Prostate gland (tissue), 2 donors: ENCODE data around the gene RBM19. TPM values are rescaled to one million over a fixed set of nuclear protein-coding genes. Genes with fewer than 3 reads are reported as not detected.

Source experiments
- DNase-seq: peaks from one replicate; pipeline ENCODE4 v3.0.0-alpha.2; 2019; ENCODE audit warnings: low spot score
- H3K27ac ChIP-seq, 2 donors: fragments of 200-600 bp; sonication (generic); 2 replicates each; pipeline ENCODE4 v1.5.1; 2017 to 2019
- H3K27me3 ChIP-seq: fragments of 200-600 bp; sonication (generic); replicated peaks from 2 replicates; pipeline ENCODE4 v1.5.1; 2019; ENCODE audit not compliant: insufficient read depth
- H3K36me3 ChIP-seq, 2 donors: fragments of 200-600 bp; sonication (generic); 1 replicate in 1 of 2; 2 replicates in 1 of 2; pipeline versions ENCODE4 v1.5.1 to v1.8.1; 2017 to 2019
- H3K4me1 ChIP-seq: fragments of 200-600 bp; sonication (generic); replicated peaks from 2 replicates; pipeline ENCODE4 v1.5.1; 2019
- H3K4me3 ChIP-seq, 2 donors: fragments of 200-600 bp; sonication (generic); 2 replicates each; pipeline ENCODE4 v1.5.1; 2017 to 2019
- H3K9me3 ChIP-seq: fragments of 200-600 bp; sonication (generic); 2 replicates; pipeline ENCODE4 v1.5.1; 2017
- POLR2A ChIP-seq: fragments of 450-650 bp; IDR thresholded peaks from one replicate; pipeline ENCODE4 v1.6.1; 2016; ENCODE audit warnings: antibody characterized with exemption, mild to moderate bottlenecking
- POLR2AphosphoS5 ChIP-seq: sonication (generic); formaldehyde crosslinking; IDR thresholded peaks from one replicate; pipeline ENCODE4 v1.6.1; 2017; ENCODE audit warnings: antibody characterized with exemption
- WGBS: methylation state at CpG from one replicate; pipeline ENCODE4 v1.1.5; 2018; 5-methylcytosine and 5-hydroxymethylcytosine counted together
- intact Hi-C: fragments of 100-400 bp; cut with DNase I; formaldehyde crosslinking; loops from one replicate; pipeline ENCODE4 v1.14.2; 2022
- total RNA-seq, 2 donors: library from RNA; depleted of rRNA; stranded (reverse); fragments of >200 nt; gene quantifications; one replicate each; pipeline ENCODE4 v1.1.0, GENCODE V29; 2016
- TF ChIP-seq, protein P1 (sequence below), 4 experiments: fragments of 200-600 bp in 2 of 4; fragments of 450-650 bp in 2 of 4; sonication (generic) in 2 of 4; IDR thresholded peaks; 1 replicate in 3 of 4; 2 replicates in 1 of 4; pipeline ENCODE4 v1.5.1; 2016 to 2019; ENCODE audit warnings: antibody characterized with exemption in 4 of 4, mild to moderate bottlenecking in 2 of 4, moderate library complexity in 2 of 4

RBM19 gene
- total RNA-seq, 2 donors from 2014 or later, result 27.2 to 49.9 TPM

- TF ChIP-seq POLR2A, result no peak
- TF ChIP-seq POLR2AphosphoS5, result no peak
- TF ChIP-seq, protein P1, sequence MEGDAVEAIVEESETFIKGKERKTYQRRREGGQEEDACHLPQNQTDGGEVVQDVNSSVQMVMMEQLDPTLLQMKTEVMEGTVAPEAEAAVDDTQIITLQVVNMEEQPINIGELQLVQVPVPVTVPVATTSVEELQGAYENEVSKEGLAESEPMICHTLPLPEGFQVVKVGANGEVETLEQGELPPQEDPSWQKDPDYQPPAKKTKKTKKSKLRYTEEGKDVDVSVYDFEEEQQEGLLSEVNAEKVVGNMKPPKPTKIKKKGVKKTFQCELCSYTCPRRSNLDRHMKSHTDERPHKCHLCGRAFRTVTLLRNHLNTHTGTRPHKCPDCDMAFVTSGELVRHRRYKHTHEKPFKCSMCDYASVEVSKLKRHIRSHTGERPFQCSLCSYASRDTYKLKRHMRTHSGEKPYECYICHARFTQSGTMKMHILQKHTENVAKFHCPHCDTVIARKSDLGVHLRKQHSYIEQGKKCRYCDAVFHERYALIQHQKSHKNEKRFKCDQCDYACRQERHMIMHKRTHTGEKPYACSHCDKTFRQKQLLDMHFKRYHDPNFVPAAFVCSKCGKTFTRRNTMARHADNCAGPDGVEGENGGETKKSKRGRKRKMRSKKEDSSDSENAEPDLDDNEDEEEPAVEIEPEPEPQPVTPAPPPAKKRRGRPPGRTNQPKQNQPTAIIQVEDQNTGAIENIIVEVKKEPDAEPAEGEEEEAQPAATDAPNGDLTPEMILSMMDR (IDR thresholded peaks at IDR 0.05), result no peak
- intact Hi-C loops, result no loop called here
- no peaks in the 10 kb centered on the region for H3K9me3 ChIP-seq
- H3K4me3 ChIP-seq, result no peak overlapping the region
- 92% methylated on average over 6 of the region's 6 CpGs for WGBS
- no peak for DNase-seq
- no peaks in the 10 kb centered on the region for H3K4me1 ChIP-seq
- no peak overlapping the region for H3K27ac ChIP-seq
- H3K27me3 ChIP-seq, result no peaks in the 10 kb centered on the region
- no peaks in the 10 kb centered on the region for H3K36me3 ChIP-seq
These were observed 73.6 kb downstream of the RBM19 start for GRCh38 chr12:113892556-113892955.

DNA sequence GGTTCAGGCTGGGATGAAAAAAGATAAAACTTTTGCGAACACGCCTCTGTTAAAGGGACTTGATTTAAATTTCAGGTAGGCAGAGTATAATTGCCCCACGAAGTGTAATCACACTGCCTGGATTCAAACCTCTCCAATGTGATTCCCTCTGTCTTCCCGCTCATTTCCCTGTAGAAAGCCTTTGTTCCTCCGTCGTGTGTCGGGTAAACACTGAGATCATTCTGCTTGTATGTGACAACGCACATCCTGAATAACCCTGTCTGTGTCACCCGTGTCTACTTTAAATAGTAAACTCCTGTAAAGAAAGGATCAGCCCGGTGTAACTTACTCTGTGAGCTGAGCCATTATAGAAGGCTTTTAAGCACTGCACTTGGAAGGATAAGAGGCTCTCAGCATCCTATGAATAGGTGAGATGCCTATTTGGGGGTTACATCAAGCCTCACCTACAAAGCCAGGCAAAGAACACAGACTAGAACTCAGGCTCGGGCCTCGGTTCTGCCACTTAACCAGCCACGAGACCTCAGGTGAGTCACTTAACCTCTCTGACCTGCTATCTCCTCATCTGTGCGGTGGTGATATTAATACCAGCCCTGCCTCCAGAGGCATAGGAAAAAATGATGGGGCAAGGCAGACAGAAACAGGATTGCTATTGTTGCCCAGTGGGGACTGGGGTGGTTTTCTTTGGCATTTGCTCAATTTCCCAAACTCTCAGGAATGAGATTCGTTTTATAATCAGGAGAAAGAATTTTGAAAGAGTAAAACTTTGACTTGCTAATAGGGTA lies 74.2 kb downstream of the RBM19 start:
- Histone ChIP-seq H3K27me3 (no peaks in the 10 kb centered on the region), H3K27ac (no peak overlapping the region), H3K4me3 (no peak overlapping the region), H3K36me3 (no peaks in the 10 kb centered on the region), H3K9me3 (no peaks in the 10 kb centered on the region), H3K4me1 (no peaks in the 10 kb centered on the region)
- intact Hi-C loops, result no loop called here
- 81% methylated on average over 15 of the region's 15 CpGs for WGBS
- no peak for TF ChIP-seq POLR2A
- DNase-seq, result no peak

GRCh38 chr12:113891167-113891692 lies 74.9 kb downstream of the RBM19 start:
- intact Hi-C loops, result no loop called here
- H3K36me3 ChIP-seq, result no peaks in the 10 kb centered on the region
- no peak for DNase-seq
- no peaks in the 10 kb centered on the region for H3K27me3 ChIP-seq
- H3K27ac ChIP-seq, result no peak overlapping the region
- TF ChIP-seq, protein P1 (IDR thresholded peaks at IDR 0.05), result no peak
- TF ChIP-seq POLR2A (no peak), POLR2AphosphoS5 (no peak)
- no peaks in the 10 kb centered on the region for H3K4me1 ChIP-seq
- no peak overlapping the region for H3K4me3 ChIP-seq
- WGBS, result 87% methylated on average over 4 of the region's 4 CpGs
- H3K9me3 ChIP-seq, result no peaks in the 10 kb centered on the region

DNA sequence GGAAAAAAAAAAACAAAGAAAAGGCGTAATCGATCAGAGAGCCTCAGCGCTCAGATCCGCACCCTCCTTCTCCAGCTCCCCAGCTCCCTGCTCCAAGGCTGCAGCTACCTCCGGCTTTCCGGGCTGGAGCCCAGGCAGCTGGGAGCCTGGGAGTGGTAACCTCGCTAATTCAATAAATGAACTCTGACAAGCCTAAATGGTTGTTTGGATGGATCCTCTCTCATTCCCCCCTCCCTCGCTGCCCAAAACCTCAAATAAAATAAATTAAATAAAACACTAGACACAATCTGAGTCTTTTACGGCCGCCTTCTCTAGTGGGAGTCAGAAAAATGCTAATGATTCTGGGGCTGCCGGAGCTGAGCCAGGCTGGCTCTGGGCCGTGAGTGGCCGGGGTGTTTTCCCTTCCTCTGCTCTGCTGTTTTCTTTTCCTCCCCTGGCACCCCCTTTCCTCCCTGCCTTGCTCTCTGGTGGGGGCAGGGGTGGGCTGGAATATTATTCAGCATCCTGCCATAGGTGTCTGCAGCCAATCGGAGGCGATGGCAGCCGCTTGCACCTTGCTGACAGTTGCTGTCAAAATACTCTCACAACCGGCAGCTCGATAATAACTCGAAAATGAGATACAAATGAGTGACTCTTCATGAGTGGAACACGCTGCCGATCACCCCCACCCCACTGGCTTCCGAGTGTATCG lies 76.1 kb downstream of the RBM19 start:
- no peaks in the 10 kb centered on the region for H3K9me3 ChIP-seq
- intact Hi-C loops, result no loop called here
- 29% methylated on average over 23 of the region's 23 CpGs for WGBS
- H3K27me3 ChIP-seq, result no peaks in the 10 kb centered on the region
- no peaks in the 10 kb centered on the region for H3K36me3 ChIP-seq
- DNase-seq, result no peak
- H3K4me3 ChIP-seq, result no peak overlapping the region
- no peaks in the 10 kb centered on the region for H3K4me1 ChIP-seq
- TF ChIP-seq POLR2A (no peak), POLR2AphosphoS5 (no peak)
- TF ChIP-seq, protein P1 (IDR thresholded peaks at IDR 0.05), result no peak
- no peak overlapping the region for H3K27ac ChIP-seq

DNA sequence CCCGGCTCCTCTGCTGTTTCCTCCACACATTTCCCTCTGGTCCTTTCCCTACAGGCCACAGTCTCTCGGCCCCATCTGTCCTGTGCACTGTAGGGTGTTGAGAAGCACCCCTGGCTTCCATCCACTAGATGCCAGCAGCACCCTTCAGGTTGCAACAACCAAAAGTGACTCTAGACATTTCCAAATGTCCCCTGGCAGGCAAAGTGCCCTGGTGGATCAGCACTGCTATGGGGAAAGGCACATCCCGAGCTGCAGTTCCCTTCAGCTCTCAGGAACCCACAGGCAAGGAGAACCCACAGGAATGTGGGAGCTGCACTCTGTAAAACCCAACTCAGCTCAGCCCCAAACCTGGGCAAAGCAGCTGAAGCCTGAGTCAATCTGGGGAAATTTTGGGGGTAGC lies 77.0 kb downstream of the RBM19 start:
- H3K4me3 ChIP-seq, result no peak overlapping the region

More for the DNA sequence above, 77.0 kb downstream of the RBM19 start:
- peak; percentile 13 for DNase-seq
- Histone ChIP-seq H3K27ac (no peak overlapping the region), H3K9me3 (no peaks in the 10 kb centered on the region), H3K4me1 (no peaks in the 10 kb centered on the region), H3K36me3 (no peaks in the 10 kb centered on the region), H3K27me3 (no peaks in the 10 kb centered on the region)
- intact Hi-C loops, result no loop called here
- TF ChIP-seq POLR2AphosphoS5 (no peak), POLR2A (no peak)
- TF ChIP-seq, protein P1 (IDR thresholded peaks at IDR 0.05), result peak in 2 of 4 experiments; percentile 6 to 18
- 65% methylated on average over 3 of the region's 3 CpGs for WGBS
